Peyer's patch (tissue), 4 donors: ENCODE results near the gene IKBKE.

Experiments used
- CTCF ChIP-seq, 6 experiments: fragments of 450-650 bp in 4 of 6; fragments of 200-600 bp in 2 of 6; sonication (generic) in 1 of 6; IDR thresholded peaks; one replicate each; pipeline ENCODE4 v1.5.1; 2017 to 2019; ENCODE audit warnings: antibody characterized with exemption in 6 of 6, mild to moderate bottlenecking in 3 of 6, moderate library complexity in 1 of 6
- POLR2A ChIP-seq, 2 donors: fragments of 450-650 bp; IDR thresholded peaks; one replicate each; pipeline ENCODE4 v1.5.1; 2017; ENCODE audit warnings: antibody characterized with exemption in 2 of 2, mild to moderate bottlenecking in 2 of 2, moderate library complexity in 2 of 2

DNA sequence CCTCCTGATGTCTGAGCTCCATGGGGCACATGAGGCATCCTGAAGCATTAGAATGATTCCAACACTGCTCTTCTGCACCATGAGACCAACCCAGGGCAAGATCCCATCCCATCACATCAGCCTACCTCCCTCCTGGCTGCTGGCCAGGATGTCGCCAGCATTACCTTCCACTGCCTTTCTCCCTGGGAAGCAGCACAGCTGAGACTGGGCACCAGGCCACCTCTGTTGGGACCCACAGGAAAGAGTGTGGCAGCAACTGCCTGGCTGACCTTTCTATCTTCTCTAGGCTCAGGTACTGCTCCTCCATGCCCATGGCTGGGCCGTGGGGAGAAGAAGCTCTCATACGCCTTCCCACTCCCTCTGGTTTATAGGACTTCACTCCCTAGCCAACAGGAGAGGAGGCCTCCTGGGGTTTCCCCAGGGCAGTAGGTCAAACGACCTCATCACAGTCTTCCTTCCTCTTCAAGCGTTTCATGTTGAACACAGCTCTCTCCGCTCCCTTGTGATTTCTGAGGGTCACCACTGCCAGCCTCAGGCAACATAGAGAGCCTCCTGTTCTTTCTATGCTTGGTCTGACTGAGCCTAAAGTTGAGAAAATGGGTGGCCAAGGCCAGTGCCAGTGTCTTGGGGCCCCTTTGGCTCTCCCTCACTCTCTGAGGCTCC lies 26.0 kb downstream of the IKBKE start:
- TF ChIP-seq CTCF (IDR thresholded peaks at IDR 0.05) (no peak), POLR2A (IDR thresholded peaks at IDR 0.05) (no peak)
